Stomach (tissue), 9 donors: ENCODE data around the gene TMEM134. TPM values are rescaled to one million over a fixed set of nuclear protein-coding genes. Genes with fewer than 3 reads are reported as not detected.

Source experiments
- DNase-seq, 2 donors: peaks; one replicate each; pipeline versions ENCODE4 v3.0.0 to v3.0.0-alpha.2; 2013 to 2019
- H3K27ac ChIP-seq, 5 donors: fragments of 200-600 bp in 4 of 5; sonication (generic) in 4 of 5; one replicate each; pipeline ENCODE4 v1.5.1; 2013 to 2019; ENCODE audit warnings: mild to moderate bottlenecking in 1 of 5, moderate library complexity in 1 of 5
- H3K27me3 ChIP-seq, 3 donors: fragments of 200-600 bp; sonication (generic); one replicate each; pipeline ENCODE4 v1.5.1; 2017 to 2019; ENCODE audit warnings: mixed run types in 1 of 3
- H3K36me3 ChIP-seq, 4 donors: fragments of 200-600 bp; sonication (generic); 1 replicate in 3 of 4; 2 replicates in 1 of 4; pipeline ENCODE4 v1.5.1; 2016 to 2019
- H3K4me1 ChIP-seq, 4 donors: fragments of 200-600 bp; sonication (generic); one replicate each; pipeline ENCODE4 v1.5.1; 2016 to 2019
- H3K4me3 ChIP-seq, 4 donors: fragments of 200-600 bp; sonication (generic) in 3 of 4; one replicate each; pipeline ENCODE4 v1.5.1; 2016 to 2019; ENCODE audit warnings: mild to moderate bottlenecking in 1 of 4
- H3K9me3 ChIP-seq, 4 donors: fragments of 200-600 bp; sonication (generic); one replicate each; pipeline ENCODE4 v1.5.1; 2016 to 2019
- EP300 ChIP-seq: sonication (generic); formaldehyde crosslinking; IDR thresholded peaks from one replicate; pipeline ENCODE4 v1.6.1; 2017; ENCODE audit warnings: antibody characterized with exemption
- POLR2A ChIP-seq, 4 donors: fragments of 450-650 bp; IDR thresholded peaks; one replicate each; pipeline ENCODE4 v1.6.1; 2016; ENCODE audit warnings: antibody characterized with exemption in 4 of 4, control low read depth in 2 of 4, mild to moderate bottlenecking in 1 of 4, moderate library complexity in 1 of 4
- POLR2AphosphoS5 ChIP-seq, 3 donors: sonication (generic); formaldehyde crosslinking; IDR thresholded peaks; one replicate each; pipeline ENCODE4 v1.6.1; 2016; ENCODE audit warnings: antibody characterized with exemption in 3 of 3
- WGBS, 5 donors: extraction: QIAGEN DNeasy Blood & Tissue Kit in 3 of 5; methylation state at CpG; one replicate each; pipeline versions ENCODE4 v1.1.5 to v1.1.7; 2013 to 2018; 5-methylcytosine and 5-hydroxymethylcytosine counted together
- intact Hi-C: fragments of 100-400 bp; cut with DNase I; formaldehyde crosslinking; loops from one replicate; pipeline ENCODE4 v1.15.1; 2023; ENCODE audit warnings: low total_unique reads
- polyA plus RNA-seq, 3 donors: library from polyadenylated mRNA; stranded (reverse); fragments of 200-250 nt; gene quantifications; one replicate each; pipeline ENCODE4 v1.2.3, GENCODE V29; 2013
- total RNA-seq, 5 donors: library from RNA; depleted of rRNA; stranded (reverse); fragments of >200 nt; gene quantifications; one replicate each; pipeline versions ENCODE4 v1.1.0 to v1.2.3, GENCODE V29; 2014 to 2016
- TF ChIP-seq, protein P1 (sequence below), 7 experiments: fragments of 450-650 bp in 4 of 7; fragments of 200-600 bp in 3 of 7; sonication (generic) in 3 of 7; IDR thresholded peaks; one replicate each; pipeline ENCODE4 v1.5.1; 2016 to 2019; ENCODE audit warnings: antibody characterized with exemption in 7 of 7, control low read depth in 2 of 7, mild to moderate bottlenecking in 1 of 7
- donor health status: healthy with polysubstance abuse.
- donor health status: Bipolar disorder and iron deficiency.
- donor health status: healthy.

TMEM134 gene
- total and polyA plus RNA-seq, 8 donors: 57.6 to 392 (median 128) TPM

DNA sequence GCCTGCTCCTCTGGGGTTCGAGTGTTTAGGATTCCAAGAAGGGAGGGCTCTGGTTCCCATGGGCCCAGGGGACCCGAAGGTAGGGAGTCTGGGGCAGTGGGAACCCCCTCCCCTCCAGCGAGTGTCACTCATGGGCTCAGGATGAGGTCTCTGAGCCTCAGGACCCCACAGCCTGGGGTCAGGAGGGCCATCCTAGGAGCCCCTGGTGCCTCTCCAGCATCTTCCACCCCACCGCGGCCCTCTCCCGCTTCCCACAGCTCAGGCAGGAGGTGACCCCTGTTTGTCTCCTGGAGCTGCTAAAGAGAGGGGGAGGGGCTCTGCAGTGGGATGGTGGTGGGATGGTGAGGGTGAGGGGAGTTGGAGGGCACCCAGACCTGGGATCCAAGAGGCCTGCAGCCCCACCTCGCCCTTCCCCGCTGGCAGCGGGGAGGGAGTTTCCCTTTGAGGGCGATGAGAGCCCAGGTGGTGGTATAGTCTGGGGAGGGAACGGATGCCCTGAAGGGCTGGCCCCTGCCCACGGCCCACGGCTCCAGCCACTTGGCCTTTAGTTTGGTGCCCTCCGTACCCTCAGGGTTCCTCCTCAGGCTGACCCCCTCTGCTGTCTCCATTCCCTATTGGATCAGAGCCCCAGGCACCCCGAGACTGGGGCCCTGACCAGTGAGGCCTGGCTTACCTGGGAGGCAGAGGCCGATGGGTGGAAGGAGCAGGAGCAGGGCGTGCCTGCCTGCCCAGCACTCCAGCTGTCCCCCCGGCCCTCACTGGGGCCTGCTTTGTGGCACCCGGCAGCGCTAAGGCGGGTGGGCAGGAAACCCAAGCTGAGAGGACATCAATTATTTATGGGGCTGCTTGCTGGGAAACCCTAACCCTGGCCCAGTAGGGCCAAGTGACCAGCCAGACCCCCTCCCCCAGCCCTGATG, 15.0 kb downstream of the TMEM134 start:
- intact Hi-C loops: no loop called here
- no peak for TF ChIP-seq POLR2A (IDR thresholded peaks at IDR 0.05)
- peaks cover 0 to 15% (median 10%) of the 10 kb centered on the region in 4 donors for H3K4me1 ChIP-seq
- H3K27ac ChIP-seq: no peak overlapping the region
- no peaks in the 10 kb centered on the region for H3K9me3 ChIP-seq
- no peaks in the 10 kb centered on the region for H3K36me3 ChIP-seq
- 84 to 92% (median 90%) methylated on average over 15 to 21 of the region's 21 CpGs for WGBS, 5 donors
- DNase-seq: no peak
- no peak overlapping the region for H3K4me3 ChIP-seq
- no peaks in the 10 kb centered on the region for H3K27me3 ChIP-seq

- H3K27me3 ChIP-seq: no peaks in the 10 kb centered on the region
- H3K9me3 ChIP-seq: no peaks in the 10 kb centered on the region
- DNase-seq: peak in 1 of 2 donors; percentile 81
- peaks cover 0 to 15% (median 10%) of the 10 kb centered on the region in 4 donors for H3K4me1 ChIP-seq
- intact Hi-C loops: no loop called here
- WGBS, 5 donors: 46 to 70% (median 56%) methylated on average over 13 to 33 of the region's 33 CpGs
- peak within 1 kb of the TSS in 3 of 4 donors; percentile 2 to 25 (median 22) for H3K4me3 ChIP-seq
- no peaks in the 10 kb centered on the region for H3K36me3 ChIP-seq
- no peak for TF ChIP-seq EP300
- peak in 1 of 3 donors; percentile 9 for TF ChIP-seq POLR2AphosphoS5 (IDR thresholded peaks at IDR 0.05)
- TF ChIP-seq, protein P1, sequence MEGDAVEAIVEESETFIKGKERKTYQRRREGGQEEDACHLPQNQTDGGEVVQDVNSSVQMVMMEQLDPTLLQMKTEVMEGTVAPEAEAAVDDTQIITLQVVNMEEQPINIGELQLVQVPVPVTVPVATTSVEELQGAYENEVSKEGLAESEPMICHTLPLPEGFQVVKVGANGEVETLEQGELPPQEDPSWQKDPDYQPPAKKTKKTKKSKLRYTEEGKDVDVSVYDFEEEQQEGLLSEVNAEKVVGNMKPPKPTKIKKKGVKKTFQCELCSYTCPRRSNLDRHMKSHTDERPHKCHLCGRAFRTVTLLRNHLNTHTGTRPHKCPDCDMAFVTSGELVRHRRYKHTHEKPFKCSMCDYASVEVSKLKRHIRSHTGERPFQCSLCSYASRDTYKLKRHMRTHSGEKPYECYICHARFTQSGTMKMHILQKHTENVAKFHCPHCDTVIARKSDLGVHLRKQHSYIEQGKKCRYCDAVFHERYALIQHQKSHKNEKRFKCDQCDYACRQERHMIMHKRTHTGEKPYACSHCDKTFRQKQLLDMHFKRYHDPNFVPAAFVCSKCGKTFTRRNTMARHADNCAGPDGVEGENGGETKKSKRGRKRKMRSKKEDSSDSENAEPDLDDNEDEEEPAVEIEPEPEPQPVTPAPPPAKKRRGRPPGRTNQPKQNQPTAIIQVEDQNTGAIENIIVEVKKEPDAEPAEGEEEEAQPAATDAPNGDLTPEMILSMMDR (IDR thresholded peaks at IDR 0.05): peak in 3 of 7 experiments; percentile 13 to 27 (median 25)
- peak within 1 kb of the TSS; percentile 35 to 80 (median 64) for H3K27ac ChIP-seq
These were observed 16.7 kb downstream of the TMEM134 start, which contains the start of gene GPR152 for GRCh38 chr11:67452141-67452952. TSS of gene GPR152 (minus strand) at chr11:67452729. CDS start at chr11:67452724, 5 bp downstream.

- Histone ChIP-seq H3K27me3 (no peaks in the 10 kb centered on the region), H3K36me3 (no peaks in the 10 kb centered on the region), H3K4me3 (no peak overlapping the region), H3K9me3 (no peaks in the 10 kb centered on the region), H3K27ac (peak overlapping the region; percentile 35 to 80 (median 64)), H3K4me1 (peaks cover 0 to 15% (median 10%) of the 10 kb centered on the region in 4 donors)
- 88 to 90% (median 90%) methylated on average over 14 of the region's 14 CpGs; no CpG with 5 or more reads in 1 of the 5 donors for WGBS, 5 donors
- DNase-seq: no peak
- TF ChIP-seq POLR2A (IDR thresholded peaks at IDR 0.05): no peak
- TF ChIP-seq EP300: no peak
- TF ChIP-seq, protein P1 (IDR thresholded peaks at IDR 0.05): no peak
- no peak for TF ChIP-seq POLR2AphosphoS5 (IDR thresholded peaks at IDR 0.05)
- intact Hi-C loops: no loop called here
These were observed 17.4 kb downstream of the TMEM134 start for GRCh38 chr11:67451658-67451976.

DNA sequence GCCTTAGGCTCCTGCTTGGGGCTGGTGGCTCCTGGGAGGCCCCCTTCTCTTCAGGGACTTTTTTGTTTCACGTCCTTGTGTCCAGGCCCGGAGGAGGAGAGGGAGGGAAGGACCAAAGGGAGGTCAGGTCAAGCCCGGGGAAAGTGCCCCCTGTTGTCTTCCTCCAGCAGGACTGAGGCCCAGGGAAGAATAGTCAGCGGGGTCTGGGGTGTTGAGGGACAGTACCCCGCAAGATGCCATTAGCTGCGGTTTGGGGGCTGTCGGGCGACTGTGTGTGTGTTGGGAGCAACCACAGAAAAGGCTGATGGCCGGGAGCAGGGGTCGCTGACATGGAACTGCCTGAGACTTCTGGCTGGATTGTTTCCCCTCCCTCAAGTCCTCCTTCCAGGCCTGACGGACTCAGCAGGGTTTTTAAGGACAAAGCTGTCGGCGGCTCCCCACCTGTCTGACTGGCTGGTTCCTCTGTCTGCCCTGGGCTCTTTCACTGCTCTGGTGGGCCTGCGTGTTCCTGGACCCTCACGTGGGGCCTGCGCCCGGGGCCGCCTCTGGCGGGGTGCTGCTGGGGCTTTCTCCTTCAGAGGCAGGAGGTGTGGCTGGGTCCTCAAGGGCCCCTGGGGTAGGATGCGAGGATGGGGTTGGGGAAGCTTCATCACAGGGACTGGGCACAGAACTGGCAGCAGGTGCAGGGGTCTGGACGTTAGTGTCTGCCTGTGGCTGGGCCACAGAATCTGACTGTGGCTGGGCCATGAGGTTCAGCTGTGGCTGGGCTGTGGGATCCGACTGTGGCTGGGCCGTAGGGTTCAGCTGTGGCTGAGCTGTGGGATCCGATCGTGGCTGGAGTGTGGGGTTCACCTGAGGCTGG, 18.0 kb downstream of the TMEM134 start:
- intact Hi-C loops: no loop called here
- TF ChIP-seq POLR2AphosphoS5 (IDR thresholded peaks at IDR 0.05): no peak
- TF ChIP-seq EP300: no peak
- TF ChIP-seq, protein P1 (IDR thresholded peaks at IDR 0.05): no peak
- no peak for TF ChIP-seq POLR2A (IDR thresholded peaks at IDR 0.05)
- no peak overlapping the region for H3K4me3 ChIP-seq
- H3K27ac ChIP-seq: peak overlapping the region in 1 of 5 donors; percentile 80
- no peaks in the 10 kb centered on the region for H3K27me3 ChIP-seq
- H3K9me3 ChIP-seq: no peaks in the 10 kb centered on the region
- H3K36me3 ChIP-seq: no peaks in the 10 kb centered on the region
- peaks cover 0 to 15% (median 10%) of the 10 kb centered on the region in 4 donors for H3K4me1 ChIP-seq
- WGBS, 5 donors: 86 to 94% (median 92%) methylated on average over 16 to 25 of the region's 25 CpGs
- DNase-seq: no peak
